Activated CD4-positive, alpha-beta T cell treated with anti-CD3 and anti-CD28 coated beads, Interleukin-2, amount 10 ng/mL, durations not matched to agents 24 days and 14 days (primary cell): Measurements from ENCODE around the gene MCM5. TPM values are rescaled to one million over a fixed set of nuclear protein-coding genes. Genes with fewer than 3 reads are reported as not detected.
A peak's percentile ranks its signal among the peaks of the same experiment; 100 is the strongest.
"Not testable (repeated sequence)": the region's sequence is repeated elsewhere in the genome, so short reads cannot be mapped to it uniquely, and the experiment has no call there.

Source experiments
- DNase-seq: peaks from one replicate; pipeline ENCODE4 v3.0.0; 2022
- H3K27ac Mint-ChIP-seq: one replicate; pipeline ENCODE4 v1.8.0; 2022; ENCODE audit warnings: mild to moderate bottlenecking, mixed read lengths
- H3K27me3 Mint-ChIP-seq: one replicate; pipeline ENCODE4 v1.8.0; 2022; ENCODE audit warnings: mixed read lengths
- H3K36me3 Mint-ChIP-seq: one replicate; pipeline ENCODE4 v1.8.0; 2022; ENCODE audit warnings: low read depth, mild to moderate bottlenecking, mixed read lengths
- H3K4me1 Mint-ChIP-seq: one replicate; pipeline ENCODE4 v1.8.0; 2021; ENCODE audit warnings: mixed read lengths
- H3K4me3 Mint-ChIP-seq: one replicate; pipeline ENCODE4 v1.8.0; 2022; ENCODE audit warnings: mild to moderate bottlenecking, moderate library complexity, mixed read lengths
- H3K9me3 Mint-ChIP-seq: one replicate; pipeline ENCODE4 v1.8.0; 2021; ENCODE audit warnings: mixed read lengths
- intact Hi-C: fragments of 100-400 bp; cut with micrococcal nuclease; formaldehyde crosslinking; loops from one replicate; pipeline ENCODE4 v1.15.1; 2023
- total RNA-seq: library from RNA; stranded (reverse); gene quantifications from 2 replicates; pipeline ENCODE4 v1.2.3, GENCODE V29; 2022

The MCM5 gene
- total RNA-seq, 1 donor from 2014 or later: 343 TPM

DNA sequence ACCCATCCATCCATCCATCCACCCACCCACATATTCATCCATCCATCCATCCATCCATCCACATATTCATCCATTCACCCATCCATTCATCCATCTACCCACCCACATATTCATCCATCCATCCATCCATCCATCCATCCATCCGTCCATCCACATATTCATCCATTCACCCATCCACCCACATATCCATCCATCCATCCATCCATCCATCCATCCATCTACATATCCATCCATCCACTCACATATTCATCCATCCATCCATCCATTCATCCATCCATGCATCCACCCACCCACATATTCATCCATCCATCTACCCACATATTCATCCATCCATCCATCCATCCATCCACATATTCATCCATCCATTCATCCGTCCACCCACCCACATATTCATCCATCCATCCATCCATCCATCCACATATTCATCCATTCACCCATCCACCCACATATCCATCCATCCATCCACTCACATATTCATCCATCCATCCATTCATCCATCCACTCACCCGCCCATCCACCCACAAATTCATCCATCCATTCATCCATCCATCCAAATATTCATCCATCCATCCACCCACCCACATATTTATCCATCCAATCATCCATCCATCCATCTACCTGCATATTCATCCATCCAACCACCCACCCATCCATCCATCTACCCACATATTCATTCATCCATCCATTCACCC, 38.9 kb downstream of the MCM5 start:
- intact Hi-C loops, H3K27ac Mint-ChIP-seq, H3K4me3 Mint-ChIP-seq, H3K27me3 Mint-ChIP-seq, DNase-seq, H3K4me1 Mint-ChIP-seq, H3K9me3 Mint-ChIP-seq: not testable (repeated sequence)
- H3K36me3 Mint-ChIP-seq: peaks cover 59% of the 10 kb centered on the region

GRCh38 chr22:35439365-35439717, 39.4 kb downstream of the MCM5 start:
- Mint-ChIP-seq H3K4me3 (no peak overlapping the region), H3K27ac (no peak overlapping the region), H3K36me3 (peaks cover 59% of the 10 kb centered on the region), H3K27me3 (no peaks in the 10 kb centered on the region), H3K9me3 (peaks cover 8% of the 10 kb centered on the region), H3K4me1 (peaks cover 4% of the 10 kb centered on the region)
- no peak for DNase-seq
- intact Hi-C loops: no loop called here

- peaks cover 53% of the 10 kb centered on the region for H3K36me3 Mint-ChIP-seq
- peaks cover 8% of the 10 kb centered on the region for H3K9me3 Mint-ChIP-seq
- H3K27me3 Mint-ChIP-seq: no peaks in the 10 kb centered on the region
- H3K4me3 Mint-ChIP-seq: no peak overlapping the region
- H3K4me1 Mint-ChIP-seq: peaks cover 4% of the 10 kb centered on the region
- no peak for DNase-seq
- intact Hi-C loops: no loop called here
- no peak overlapping the region for H3K27ac Mint-ChIP-seq
Measured at GRCh38 chr22:35440129-35440528, 40.2 kb downstream of the MCM5 start.

GRCh38 chr22:35441489-35442100, 41.7 kb downstream of the MCM5 start:
- peak overlapping the region; percentile 57 for H3K27ac Mint-ChIP-seq

GRCh38 chr22:35442471-35442870, 42.5 kb downstream of the MCM5 start:
- H3K27me3 Mint-ChIP-seq: no peaks in the 10 kb centered on the region
- intact Hi-C loops: no loop called here
- H3K4me3 Mint-ChIP-seq: no peak overlapping the region
- peaks cover 46% of the 10 kb centered on the region for H3K36me3 Mint-ChIP-seq
- peak overlapping the region; percentile 56 for H3K27ac Mint-ChIP-seq
- DNase-seq: no peak
- H3K4me1 Mint-ChIP-seq: peaks cover 4% of the 10 kb centered on the region
- H3K9me3 Mint-ChIP-seq: peaks cover 8% of the 10 kb centered on the region

More at GRCh38 chr22:35441489-35442100, 41.7 kb downstream of the MCM5 start:
- Mint-ChIP-seq H3K4me1 (peaks cover 4% of the 10 kb centered on the region), H3K9me3 (peaks cover 8% of the 10 kb centered on the region), H3K36me3 (peaks cover 49% of the 10 kb centered on the region), H3K27me3 (no peaks in the 10 kb centered on the region), H3K4me3 (no peak overlapping the region)
- no peak for DNase-seq
- intact Hi-C loops: no loop called here

DNA sequence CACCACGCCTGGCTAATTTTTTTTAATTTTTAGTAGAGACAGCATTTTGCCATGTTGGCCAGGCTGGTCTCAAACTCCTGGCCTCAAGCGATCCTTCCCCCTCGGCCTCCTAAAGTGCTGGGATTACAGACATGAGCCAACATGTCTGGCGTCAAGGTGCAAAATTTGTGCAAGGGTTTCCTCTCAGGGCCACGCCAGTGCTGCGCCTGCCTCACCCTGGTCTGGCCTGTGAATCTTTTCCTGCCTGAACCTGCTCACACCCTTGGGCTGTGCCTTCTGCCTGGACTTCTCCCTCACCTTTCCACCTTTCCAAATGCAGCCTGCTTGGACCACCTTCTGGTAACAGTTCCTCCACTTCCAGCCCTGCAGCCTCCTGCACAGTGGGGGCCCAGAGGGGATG, 43.4 kb downstream of the MCM5 start:
- H3K27me3 Mint-ChIP-seq: no peaks in the 10 kb centered on the region
- peaks cover 9% of the 10 kb centered on the region for H3K4me1 Mint-ChIP-seq
- H3K4me3 Mint-ChIP-seq: no peak overlapping the region
- DNase-seq: no peak
- H3K36me3 Mint-ChIP-seq: peaks cover 38% of the 10 kb centered on the region
- no peak overlapping the region for H3K27ac Mint-ChIP-seq
- intact Hi-C loops: no loop called here
- peaks cover 8% of the 10 kb centered on the region for H3K9me3 Mint-ChIP-seq

DNA sequence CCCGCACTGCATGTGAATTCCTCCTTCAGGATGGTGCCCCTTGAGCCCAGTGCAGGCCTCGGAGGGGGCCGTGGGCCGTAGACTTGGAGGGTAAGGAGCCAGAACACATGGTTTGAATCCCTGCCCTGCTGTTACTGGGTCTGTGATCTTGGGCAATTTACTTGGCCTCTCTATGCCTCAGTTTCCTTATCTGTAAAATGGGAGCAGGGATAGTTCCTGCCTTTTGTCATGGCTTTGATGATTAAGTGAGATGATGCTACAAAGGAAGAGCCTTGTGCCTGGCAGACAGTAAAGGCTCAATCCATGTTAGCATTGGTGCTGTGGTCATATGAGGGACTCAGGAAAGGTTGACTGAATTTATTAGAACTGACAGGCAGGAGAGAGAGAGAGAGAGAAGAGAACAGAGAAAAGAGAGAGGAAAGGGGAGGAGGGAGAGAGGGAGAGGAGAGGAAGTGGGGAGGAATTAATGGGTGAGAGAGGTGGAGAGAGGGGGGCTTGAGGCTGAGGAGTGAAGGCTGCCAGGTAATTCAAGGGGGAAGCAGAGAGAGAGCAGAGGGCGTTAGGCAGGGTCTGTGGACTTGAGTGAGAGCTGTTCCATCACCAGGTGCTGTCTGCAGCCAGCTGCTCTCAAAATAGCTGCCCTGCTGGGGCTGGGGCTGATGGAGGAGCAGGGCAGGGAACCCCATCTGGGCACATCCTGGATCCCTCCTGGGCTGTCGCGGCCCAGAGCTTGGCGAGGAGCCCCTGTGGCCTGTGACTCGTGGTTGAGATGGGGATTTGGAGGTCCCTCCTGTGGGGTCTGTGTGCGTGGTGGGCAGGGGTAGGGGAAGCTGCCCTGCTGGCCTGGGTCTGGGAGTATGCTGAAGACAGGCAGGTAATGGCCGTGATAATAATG, 44.1 kb downstream of the MCM5 start:
- Mint-ChIP-seq H3K36me3 (peaks cover 31% of the 10 kb centered on the region), H3K9me3 (peaks cover 6% of the 10 kb centered on the region), H3K4me3 (no peak overlapping the region), H3K27ac (peak overlapping the region; percentile 35), H3K27me3 (no peaks in the 10 kb centered on the region), H3K4me1 (peaks cover 10% of the 10 kb centered on the region)
- no peak for DNase-seq
- intact Hi-C loops: no loop called here

GRCh38 chr22:35444685-35445399, 44.9 kb downstream of the MCM5 start:
- Mint-ChIP-seq H3K27me3 (no peaks in the 10 kb centered on the region), H3K4me3 (no peak overlapping the region), H3K27ac (no peak overlapping the region), H3K4me1 (peaks cover 7% of the 10 kb centered on the region), H3K36me3 (peaks cover 23% of the 10 kb centered on the region), H3K9me3 (no peaks in the 10 kb centered on the region)
- DNase-seq: no peak
- intact Hi-C loops: no loop called here

GRCh38 chr22:35445933-35446332, 46.0 kb downstream of the MCM5 start:
- no peaks in the 10 kb centered on the region for H3K9me3 Mint-ChIP-seq

GRCh38 chr22:35446365-35446764, 46.4 kb downstream of the MCM5 start:
- Mint-ChIP-seq H3K27ac (no peak overlapping the region), H3K9me3 (no peaks in the 10 kb centered on the region), H3K4me1 (peaks cover 7% of the 10 kb centered on the region), H3K27me3 (no peaks in the 10 kb centered on the region), H3K4me3 (no peak overlapping the region), H3K36me3 (peaks cover 22% of the 10 kb centered on the region)
- intact Hi-C loops: no loop called here
- no peak for DNase-seq

More at GRCh38 chr22:35445933-35446332, 46.0 kb downstream of the MCM5 start:
- Mint-ChIP-seq H3K4me3 (no peak overlapping the region), H3K36me3 (peaks cover 24% of the 10 kb centered on the region), H3K27me3 (no peaks in the 10 kb centered on the region), H3K27ac (no peak overlapping the region), H3K4me1 (peaks cover 7% of the 10 kb centered on the region)
- no peak for DNase-seq
- intact Hi-C loops: no loop called here

DNA sequence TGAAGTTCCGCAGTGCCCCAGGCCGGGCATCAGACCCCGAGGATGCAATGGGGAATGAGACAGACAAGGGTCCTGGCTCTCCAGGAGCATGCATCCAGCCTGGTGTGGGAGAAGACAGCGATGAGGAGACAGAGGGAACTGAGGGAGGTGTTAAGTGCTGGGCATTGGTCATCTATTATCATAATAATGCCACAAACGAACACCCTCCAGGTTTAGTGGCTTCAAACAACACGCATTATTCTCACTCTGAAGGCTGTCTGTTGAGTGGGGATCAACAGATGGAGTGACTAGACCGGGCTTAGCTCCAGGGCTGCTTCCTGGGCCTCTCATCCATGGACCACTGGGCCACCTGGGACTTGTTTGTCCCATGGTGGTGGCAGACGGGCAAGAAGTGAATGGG, 48.6 kb downstream of the MCM5 start:
- no peak overlapping the region for H3K27ac Mint-ChIP-seq
- H3K4me1 Mint-ChIP-seq: peaks cover 7% of the 10 kb centered on the region
- H3K9me3 Mint-ChIP-seq: no peaks in the 10 kb centered on the region
- DNase-seq: no peak
- H3K27me3 Mint-ChIP-seq: no peaks in the 10 kb centered on the region
- intact Hi-C loops: no loop called here
- H3K4me3 Mint-ChIP-seq: no peak overlapping the region
- peaks cover 20% of the 10 kb centered on the region for H3K36me3 Mint-ChIP-seq

- no peak overlapping the region for H3K27ac Mint-ChIP-seq
- intact Hi-C loops: no loop called here
- H3K27me3 Mint-ChIP-seq: no peaks in the 10 kb centered on the region
- H3K4me3 Mint-ChIP-seq: no peak overlapping the region
- H3K36me3 Mint-ChIP-seq: peaks cover 13% of the 10 kb centered on the region
- DNase-seq: no peak
- H3K9me3 Mint-ChIP-seq: no peaks in the 10 kb centered on the region
- H3K4me1 Mint-ChIP-seq: peaks cover 6% of the 10 kb centered on the region
Measured at GRCh38 chr22:35449829-35450689, 50.1 kb downstream of the MCM5 start.
